ENCODE measurements around the gene RAB4A. TPM values are rescaled to one million over a fixed set of nuclear protein-coding genes. Genes with fewer than 3 reads are reported as not detected.

The RAB4A gene
- total RNA-seq, 1 donor from 2014 or later = 63.0 TPM

GRCh38 chr1:229340496-229340895, 69.6 kb downstream of the RAB4A start:
- H3K9me3 Mint-ChIP-seq (ENCODE audit: unreplicated experiment) = peaks cover 18% of the 10 kb centered on the region
- H3K27ac Mint-ChIP-seq (ENCODE audit: unreplicated experiment) = peak overlapping the region; percentile 59

GRCh38 chr1:229341774-229342655, 71.1 kb downstream of the RAB4A start:
- TF ChIP-seq CTCF (IDR thresholded peaks at IDR 0.05; ENCODE audit: partially characterized antibody, unreplicated experiment) = no peak
- Mint-ChIP-seq H3K27ac (ENCODE audit: unreplicated experiment) (peak overlapping the region; percentile 96), H3K4me3 (ENCODE audit: unreplicated experiment) (peak overlapping the region; percentile 95), H3K9me3 (ENCODE audit: unreplicated experiment) (peaks cover 18% of the 10 kb centered on the region), H3K4me1 (ENCODE audit: low read depth, unreplicated experiment) (peaks cover 24% of the 10 kb centered on the region), H3K27me3 (ENCODE audit: unreplicated experiment) (peaks cover 21% of the 10 kb centered on the region), H3K36me3 (ENCODE audit: unreplicated experiment) (no peaks in the 10 kb centered on the region)
- DNase-seq = peak; percentile 86

More at GRCh38 chr1:229340496-229340895, 69.6 kb downstream of the RAB4A start:
- Mint-ChIP-seq H3K27me3 (ENCODE audit: unreplicated experiment) (peaks cover 19% of the 10 kb centered on the region), H3K36me3 (ENCODE audit: unreplicated experiment) (no peaks in the 10 kb centered on the region), H3K4me1 (ENCODE audit: low read depth, unreplicated experiment) (peaks cover 32% of the 10 kb centered on the region), H3K4me3 (ENCODE audit: unreplicated experiment) (peak overlapping the region; percentile 95)
- TF ChIP-seq CTCF (IDR thresholded peaks at IDR 0.05; ENCODE audit: partially characterized antibody, unreplicated experiment) = no peak
- DNase-seq = no peak

- Mint-ChIP-seq H3K9me3 (ENCODE audit: unreplicated experiment) (peaks cover 18% of the 10 kb centered on the region), H3K4me1 (ENCODE audit: low read depth, unreplicated experiment) (peaks cover 20% of the 10 kb centered on the region), H3K4me3 (ENCODE audit: unreplicated experiment) (peak within 1 kb of the TSS; percentile 95), H3K27ac (ENCODE audit: unreplicated experiment) (peak within 1 kb of the TSS; percentile 25), H3K36me3 (ENCODE audit: unreplicated experiment) (no peaks in the 10 kb centered on the region), H3K27me3 (ENCODE audit: unreplicated experiment) (peaks cover 21% of the 10 kb centered on the region)
- DNase-seq = no peak
- TF ChIP-seq CTCF (IDR thresholded peaks at IDR 0.05; ENCODE audit: partially characterized antibody, unreplicated experiment) = no peak
These were observed 72.0 kb downstream of the RAB4A start, which contains the start of gene CCSAP for GRCh38 chr1:229342656-229343569. Gene CCSAP (minus strand): TSS chr1:229343047. CDS start chr1:229342465, 582 bp downstream.

GRCh38 chr1:229344139-229344538, 73.2 kb downstream of the RAB4A start:
- peaks cover 18% of the 10 kb centered on the region for H3K9me3 Mint-ChIP-seq (ENCODE audit: unreplicated experiment)
- peaks cover 12% of the 10 kb centered on the region for H3K4me1 Mint-ChIP-seq (ENCODE audit: low read depth, unreplicated experiment)
- DNase-seq = no peak
- peak overlapping the region; percentile 75 for H3K4me3 Mint-ChIP-seq (ENCODE audit: unreplicated experiment)
- TF ChIP-seq CTCF (IDR thresholded peaks at IDR 0.05; ENCODE audit: partially characterized antibody, unreplicated experiment) = no peak
- peaks cover 21% of the 10 kb centered on the region for H3K27me3 Mint-ChIP-seq (ENCODE audit: unreplicated experiment)
- H3K36me3 Mint-ChIP-seq (ENCODE audit: unreplicated experiment) = no peaks in the 10 kb centered on the region
- no peak overlapping the region for H3K27ac Mint-ChIP-seq (ENCODE audit: unreplicated experiment)

Data from glutamatergic neuron (in vitro differentiated cells).